Calu3 (cell line): ENCODE measurements around the gene AHNAK. TPM values are rescaled to one million over a fixed set of nuclear protein-coding genes. Genes with fewer than 3 reads are reported as not detected.

Experiments
- BruUV-seq: library from RNA; stranded (reverse); fragments of 400-500 nt; replicated peaks from 2 replicates; lab custom pipeline; 2021; lab: Mats Ljungman, UMichigan
- CTCF ChIA-PET: fragments of 300-600 bp; sonication (Branson Sonifier 250); formaldehyde crosslinking; loops from one replicate; lab custom pipeline; 2022; ENCODE audit warnings: antibody characterized with exemption; lab: Charles Lee
- DNase-seq: peaks from one replicate; pipeline ENCODE4 v3.0.0; 2022
- H3K27ac Mint-ChIP-seq: one replicate; pipeline ENCODE4 v1.8.0; 2022; ENCODE audit warnings: mixed read lengths; ENCODE audit not compliant: unreplicated experiment
- H3K27me3 Mint-ChIP-seq: one replicate; pipeline ENCODE4 v1.8.0; 2022; ENCODE audit warnings: mixed read lengths; ENCODE audit not compliant: unreplicated experiment
- H3K36me3 Mint-ChIP-seq: one replicate; pipeline ENCODE4 v1.8.0; 2022; ENCODE audit warnings: mild to moderate bottlenecking, moderate library complexity, mixed read lengths; ENCODE audit not compliant: insufficient read depth, unreplicated experiment
- H3K4me1 Mint-ChIP-seq: one replicate; pipeline ENCODE4 v1.8.0; 2022; ENCODE audit warnings: mild to moderate bottlenecking, low read depth, mixed read lengths; ENCODE audit not compliant: unreplicated experiment
- H3K4me3 Mint-ChIP-seq: one replicate; pipeline ENCODE4 v1.8.0; 2022; ENCODE audit warnings: mild to moderate bottlenecking, low read depth, moderate library complexity, mixed read lengths; ENCODE audit not compliant: unreplicated experiment
- H3K9me3 Mint-ChIP-seq: one replicate; pipeline ENCODE4 v1.8.0; 2022; ENCODE audit warnings: low read depth, mixed read lengths; ENCODE audit not compliant: unreplicated experiment
- CTCF ChIP-seq: fragments of 200-600 bp; IDR thresholded peaks from one replicate; pipeline ENCODE4 v1.8.0; 2022; ENCODE audit warnings: antibody characterized with exemption; ENCODE audit not compliant: unreplicated experiment
- intact Hi-C: fragments of 100-400 bp; cut with micrococcal nuclease; formaldehyde crosslinking; loops from one replicate; pipeline ENCODE4 v1.10.0; 2022; ENCODE audit not compliant: unreplicated experiment
- total RNA-seq: library from RNA; stranded (reverse); gene quantifications from 2 replicates; pipeline ENCODE4 v1.2.3, GENCODE V29; 2022

Gene AHNAK
- total RNA-seq, 1 experiment from 2014 or later: 246 TPM

- Mint-ChIP-seq H3K9me3 (no peaks in the 10 kb centered on the region), H3K4me3 (no peak overlapping the region), H3K36me3 (peaks cover 4% of the 10 kb centered on the region), H3K4me1 (no peaks in the 10 kb centered on the region), H3K27me3 (no peaks in the 10 kb centered on the region), H3K27ac (no peak overlapping the region)
- CTCF ChIA-PET: no interaction called here
- BruUV-seq: no TSS peak
- no peak for DNase-seq
- TF ChIP-seq CTCF: no peak
- intact Hi-C loops: loop anchor here (5.0 kb wide), 1 partner anchor 50 kb away; no protein-coding TSS in a partner anchor
Measured at GRCh38 chr11:62482753-62483152, 63.9 kb downstream of the AHNAK start.

GRCh38 chr11:62479631-62480201 is 66.9 kb downstream of the AHNAK start:
- CTCF ChIA-PET: no interaction called here
- H3K27ac Mint-ChIP-seq: no peak overlapping the region

GRCh38 chr11:62477927-62478326 is 68.7 kb downstream of the AHNAK start:
- no peaks in the 10 kb centered on the region for H3K4me1 Mint-ChIP-seq
- BruUV-seq: no TSS peak
- TF ChIP-seq CTCF: no peak
- no peak overlapping the region for H3K27ac Mint-ChIP-seq
- H3K9me3 Mint-ChIP-seq: no peaks in the 10 kb centered on the region
- H3K4me3 Mint-ChIP-seq: no peak overlapping the region
- no peaks in the 10 kb centered on the region for H3K27me3 Mint-ChIP-seq
- intact Hi-C loops: no loop called here
- peaks cover 4% of the 10 kb centered on the region for H3K36me3 Mint-ChIP-seq
- CTCF ChIA-PET: interaction anchor here (0.7 kb wide), 1 partner anchor 553 kb away, joined by 5 read pairs; no protein-coding TSS in a partner anchor
- DNase-seq: no peak

More at GRCh38 chr11:62479631-62480201, 66.9 kb downstream of the AHNAK start:
- Mint-ChIP-seq H3K4me3 (no peak overlapping the region), H3K9me3 (no peaks in the 10 kb centered on the region), H3K4me1 (no peaks in the 10 kb centered on the region), H3K27me3 (no peaks in the 10 kb centered on the region), H3K36me3 (peaks cover 4% of the 10 kb centered on the region)
- DNase-seq: no peak
- TF ChIP-seq CTCF: no peak
- no TSS peak for BruUV-seq
- intact Hi-C loops: loop anchor here (5.0 kb wide), 1 partner anchor 47 kb away; no protein-coding TSS in a partner anchor

GRCh38 chr11:62472063-62472884 is 74.3 kb downstream of the AHNAK start:
- DNase-seq: peak; percentile 16
- H3K36me3 Mint-ChIP-seq: peaks cover 9% of the 10 kb centered on the region
- H3K27ac Mint-ChIP-seq: peak overlapping the region; percentile 7
- peaks cover 13% of the 10 kb centered on the region for H3K4me1 Mint-ChIP-seq
- intact Hi-C loops: no loop called here
- CTCF ChIA-PET: no interaction called here
- TF ChIP-seq CTCF: no peak
- H3K27me3 Mint-ChIP-seq: no peaks in the 10 kb centered on the region
- no peak overlapping the region for H3K4me3 Mint-ChIP-seq
- no TSS peak for BruUV-seq
- no peaks in the 10 kb centered on the region for H3K9me3 Mint-ChIP-seq
